CD4-positive, alpha-beta T cell treated with Interleukin-1 beta for 1 hour (primary cell): ENCODE results near the gene ARFGAP2.
"Not testable (repeated sequence)": the region's sequence is repeated elsewhere in the genome, so short reads cannot be mapped to it uniquely, and the experiment has no call there.

Experiments used
- DNase-seq, 2 donors: peaks; one replicate each; pipeline ENCODE4 v3.0.0-alpha.2; 2020 to 2022

Gene ARFGAP2

GRCh38 chr11:47176328-47177228 lies at the start of gene ARFGAP2:
Gene ARFGAP2, minus strand, starts transcription at chr11:47176879. Its CDS starts 26 bp downstream, at chr11:47176853.
- DNase-seq: peak; percentile 96 to 97

DNA sequence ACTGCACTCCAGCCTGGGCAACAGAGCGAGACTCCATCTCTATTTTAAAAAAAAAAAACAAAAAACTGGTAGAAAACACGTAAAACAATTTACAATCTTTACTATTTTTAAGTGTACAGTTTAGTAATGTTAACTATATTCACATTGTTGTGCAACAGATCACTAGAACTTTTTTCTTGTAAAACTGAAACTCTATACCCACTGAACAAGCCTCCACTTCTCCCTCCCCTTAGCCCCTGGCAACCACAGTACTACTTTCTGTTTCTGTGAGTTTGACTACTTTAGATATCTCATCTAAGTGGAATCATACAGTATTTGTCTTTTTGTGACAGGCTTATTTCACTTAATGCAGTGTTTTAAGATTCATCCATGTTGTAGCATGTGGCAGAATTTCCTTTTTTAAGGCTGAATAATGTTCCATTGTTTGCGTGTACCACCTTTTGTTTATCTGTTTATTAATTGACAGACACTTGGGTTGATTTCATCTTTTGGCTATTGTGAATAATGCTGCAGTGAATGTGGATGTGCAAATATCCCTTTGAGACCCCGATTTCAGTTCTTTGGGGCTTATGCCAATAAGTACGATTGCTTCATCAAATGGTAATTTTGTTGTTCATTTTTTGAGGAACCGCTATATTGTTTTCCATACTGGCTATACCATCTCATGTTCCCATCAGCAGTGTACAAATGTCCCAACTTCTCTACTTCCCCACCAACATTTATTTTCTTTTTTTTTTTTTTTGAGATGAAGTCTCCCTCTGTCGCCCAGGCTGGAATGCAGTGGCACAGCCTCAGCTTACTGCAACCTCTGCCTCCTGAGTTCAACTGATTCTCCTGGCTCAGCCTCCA lies 49.1 kb upstream of the ARFGAP2 start:
- no peak for DNase-seq

DNA sequence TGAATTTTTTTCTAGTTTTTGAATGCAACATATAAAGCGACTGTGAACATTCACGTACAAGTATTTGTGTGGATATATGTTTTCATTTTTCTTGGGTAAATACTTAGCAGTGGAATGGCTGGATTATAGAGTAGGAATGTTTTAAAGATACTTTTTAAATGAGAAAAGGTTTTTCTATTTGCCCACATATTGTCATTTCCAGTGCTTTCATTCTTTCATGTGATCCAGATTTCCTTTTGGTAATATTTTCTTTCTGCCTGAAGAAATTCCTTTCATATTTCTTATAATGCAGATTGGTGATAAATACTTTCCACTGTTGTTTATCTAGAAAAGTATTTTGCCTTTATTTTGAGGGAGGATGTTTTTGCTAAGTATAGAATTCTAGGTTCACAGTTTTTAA lies 46.0 kb upstream of the ARFGAP2 start:
- DNase-seq: no peak

DNA sequence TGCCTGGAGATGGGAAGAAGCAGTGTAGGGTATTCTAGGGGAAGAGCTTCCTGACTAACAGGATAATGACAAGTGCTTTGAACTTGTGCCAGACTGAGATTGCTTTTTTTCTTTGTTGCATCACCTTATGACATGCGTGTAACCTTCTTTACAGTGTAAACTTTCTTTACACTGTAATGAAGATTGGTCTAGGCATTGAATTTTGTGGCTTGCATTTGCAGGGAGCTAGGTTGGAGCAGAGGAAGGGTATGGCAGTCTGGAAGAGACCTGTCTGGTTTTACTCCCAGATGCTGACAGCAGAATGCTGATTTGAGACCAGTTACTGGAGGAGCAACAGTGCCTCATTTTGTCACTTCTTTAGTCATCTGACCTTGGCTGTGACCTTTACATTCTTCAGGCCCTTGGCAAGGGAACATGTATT lies 43.7 kb upstream of the ARFGAP2 start:
- DNase-seq: no peak

- peak; percentile 27 to 40 for DNase-seq
Measured at GRCh38 chr11:47216121-47216798, 39.6 kb upstream of the ARFGAP2 start.

- no peak for DNase-seq
Measured at GRCh38 chr11:47215366-47215910, 38.8 kb upstream of the ARFGAP2 start.

DNA sequence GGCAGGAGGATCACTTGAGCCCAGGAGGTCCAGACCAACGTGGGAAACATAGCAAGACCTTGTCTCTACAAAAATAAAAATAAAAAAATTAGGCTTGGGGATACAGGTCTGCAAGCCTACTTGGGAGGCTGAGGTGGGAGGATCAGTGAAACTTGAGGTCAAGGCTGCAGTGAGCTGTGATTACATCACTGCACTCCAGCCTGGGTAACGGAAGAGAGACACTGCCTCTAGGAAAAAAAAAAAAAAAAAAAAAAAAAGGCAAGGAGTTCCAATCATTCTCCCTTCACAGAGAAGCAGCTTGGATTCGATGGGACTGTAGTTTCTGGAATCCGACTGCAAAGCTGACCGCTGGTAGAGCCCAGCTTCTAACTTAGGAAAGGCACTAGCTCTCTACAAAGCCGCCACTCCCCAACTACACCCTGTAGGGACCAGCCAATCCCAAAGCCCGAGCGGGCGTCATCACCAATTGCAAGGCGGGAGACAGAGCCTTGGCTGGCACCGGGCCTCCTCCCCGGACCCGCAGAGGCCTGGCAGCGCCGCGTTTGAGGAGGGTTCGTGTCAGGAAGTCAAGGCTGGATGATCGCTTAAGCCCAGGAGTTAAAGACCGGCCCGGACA lies 37.4 kb upstream of the ARFGAP2 start:
- peak; percentile 85 to 86 for DNase-seq

DNA sequence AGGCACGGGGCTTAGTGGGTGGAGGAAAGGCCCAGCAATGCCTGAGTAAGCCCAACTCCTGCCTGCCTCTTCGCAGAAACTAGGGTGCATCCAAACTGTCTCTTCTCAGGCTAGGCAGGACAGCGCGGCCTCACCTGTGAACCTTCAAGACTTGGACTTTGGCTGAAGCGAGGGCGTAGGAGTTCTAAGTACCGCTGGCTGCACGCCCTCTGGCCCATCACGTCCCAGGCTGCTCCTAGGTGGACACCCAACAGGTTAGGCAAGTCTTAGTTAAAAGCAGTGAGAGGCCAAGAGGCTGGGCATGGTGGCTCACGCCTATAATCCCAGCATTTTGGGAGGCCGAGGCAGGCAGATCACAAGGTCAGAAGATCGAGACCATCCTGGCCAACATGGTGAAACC lies 36.3 kb upstream of the ARFGAP2 start:
- DNase-seq: no peak

- no peak for DNase-seq
Measured at GRCh38 chr11:47208628-47209027, 31.9 kb upstream of the ARFGAP2 start.

GRCh38 chr11:47208008-47208552 lies 31.4 kb upstream of the ARFGAP2 start:
- DNase-seq: not testable (repeated sequence)

- DNase-seq: no peak
Measured at GRCh38 chr11:47207459-47207858, 30.8 kb upstream of the ARFGAP2 start.

DNA sequence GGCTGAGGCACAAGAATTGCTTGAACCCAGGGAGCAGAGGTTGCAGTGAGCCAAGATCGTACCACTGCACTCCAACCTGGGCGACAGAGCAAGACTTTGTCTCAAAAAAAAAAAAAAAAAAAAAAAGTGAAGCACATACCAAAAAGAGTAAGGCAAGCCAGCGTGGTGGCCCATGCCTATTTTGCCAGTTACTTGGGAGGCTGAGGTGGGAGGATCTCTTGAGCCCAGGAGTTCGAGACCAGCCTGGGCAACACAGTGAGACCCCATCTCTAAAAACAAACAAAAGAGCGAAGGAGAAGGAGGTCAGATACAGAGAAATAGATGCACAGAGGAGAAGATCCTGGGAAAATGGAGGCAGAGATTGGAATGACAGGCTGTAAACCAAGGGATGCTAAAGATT lies 29.9 kb upstream of the ARFGAP2 start:
- DNase-seq: not testable (repeated sequence)

DNA sequence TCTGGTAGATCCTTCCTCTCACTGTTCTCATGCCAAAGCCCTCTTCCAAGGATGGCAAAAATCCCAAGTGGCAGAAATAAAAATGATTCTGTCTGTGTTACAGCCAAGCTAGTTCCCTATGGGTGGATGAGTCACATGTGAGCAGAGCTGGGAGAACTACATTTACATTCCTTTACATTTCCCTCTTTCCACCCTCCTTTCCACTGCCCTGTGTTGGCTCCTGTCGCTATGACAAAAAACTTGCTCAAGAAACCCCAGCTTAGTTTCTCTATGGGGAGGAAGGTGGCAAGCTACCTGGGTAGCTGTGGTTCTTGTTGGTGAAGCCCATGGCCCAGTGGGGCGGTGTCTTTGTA lies 27.9 kb upstream of the ARFGAP2 start:
- no peak for DNase-seq

- DNase-seq: no peak
Measured at GRCh38 chr11:47202576-47202975, 25.9 kb upstream of the ARFGAP2 start.

- DNase-seq: no peak
Measured at GRCh38 chr11:47201015-47201414, 24.3 kb upstream of the ARFGAP2 start.

- not testable (repeated sequence) for DNase-seq
Measured at GRCh38 chr11:47198161-47198560, 21.5 kb upstream of the ARFGAP2 start.

DNA sequence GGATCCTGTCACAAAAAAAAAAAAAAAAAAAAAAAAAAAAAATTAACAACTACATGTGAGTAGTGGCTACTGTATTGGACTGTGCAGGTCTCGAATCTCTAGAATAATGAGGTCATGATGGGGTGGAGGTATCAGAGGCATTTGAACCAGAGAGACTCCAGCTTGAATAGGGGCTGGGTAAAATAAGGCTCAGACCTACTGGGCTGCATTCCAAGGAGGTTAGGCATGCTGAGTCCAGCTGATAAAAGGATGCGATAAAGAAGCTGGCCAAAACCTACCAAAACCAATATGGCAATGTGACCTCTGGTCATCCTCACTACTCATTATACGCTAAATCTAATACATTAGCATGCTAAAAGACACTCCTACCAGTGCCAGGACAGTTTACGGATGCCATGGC lies 15.4 kb upstream of the ARFGAP2 start:
- DNase-seq: no peak

DNA sequence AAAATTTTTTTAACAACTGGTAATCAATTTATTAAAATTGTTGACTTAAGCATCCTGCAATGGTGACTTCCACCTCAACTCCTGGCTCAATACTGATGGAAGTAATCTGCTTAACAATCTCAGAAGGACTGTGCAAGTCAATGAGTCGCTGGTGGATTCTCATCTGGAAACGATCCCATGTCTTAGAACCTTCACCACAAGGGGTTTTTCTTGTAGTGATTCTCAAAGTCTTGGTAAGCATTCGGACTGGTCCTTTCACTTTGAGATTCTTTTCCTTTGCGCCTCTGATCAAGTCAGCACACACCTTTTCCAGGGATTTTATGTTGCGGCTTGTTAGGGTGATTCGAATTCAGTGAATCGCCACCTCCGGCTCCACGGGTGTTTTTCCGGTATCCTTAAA lies 14.5 kb upstream of the ARFGAP2 start:
- not testable (repeated sequence) for DNase-seq

- no peak for DNase-seq
Measured at GRCh38 chr11:47189100-47189834, 12.6 kb upstream of the ARFGAP2 start.

- DNase-seq: no peak
Measured at GRCh38 chr11:47188259-47188658, 11.6 kb upstream of the ARFGAP2 start.

- no peak for DNase-seq
Measured at GRCh38 chr11:47187723-47188122, 11.0 kb upstream of the ARFGAP2 start.
